Liver (tissue), 9 donors: ENCODE results near the gene AEBP2. TPM values are rescaled to one million over a fixed set of nuclear protein-coding genes. Genes with fewer than 3 reads are reported as not detected.

Experiments used
- DNase-seq: peaks from one replicate; pipeline ENCODE4 v3.0.0-alpha.2; 2017; ENCODE audit warnings: low spot score
- H3K27ac ChIP-seq, 2 donors: one replicate each; pipeline ENCODE4 v1.7.0; 2013; ENCODE audit warnings: inconsistent platforms in 2 of 2, low read length in 2 of 2, control low read depth in 1 of 2, low read depth in 1 of 2, mild to moderate bottlenecking in 1 of 2
- H3K27me3 ChIP-seq, 4 donors: one replicate each; pipeline versions ENCODE4 v1.6.1 to v1.7.0; 2013; ENCODE audit warnings: low read length in 3 of 4, inconsistent platforms in 1 of 4, mild to moderate bottlenecking in 1 of 4, moderate library complexity in 1 of 4; ENCODE audit not compliant: control insufficient read depth in 4 of 4, insufficient read depth in 4 of 4
- H3K36me3 ChIP-seq, 4 donors: one replicate each; pipeline versions ENCODE4 v1.6.1 to v1.7.0; 2013; ENCODE audit warnings: low read length in 3 of 4, mild to moderate bottlenecking in 3 of 4, low read depth in 1 of 4, moderate library complexity in 1 of 4; ENCODE audit not compliant: control insufficient read depth in 4 of 4, insufficient read depth in 3 of 4
- H3K4me1 ChIP-seq, 4 donors: one replicate each; pipeline versions ENCODE4 v1.6.1 to v1.7.0; 2013; ENCODE audit warnings: low read length in 3 of 4, mild to moderate bottlenecking in 3 of 4, moderate library complexity in 1 of 4; ENCODE audit not compliant: control insufficient read depth in 4 of 4, insufficient read depth in 4 of 4
- H3K4me3 ChIP-seq, 3 donors: one replicate each; pipeline versions ENCODE4 v1.6.1 to v1.7.0; 2013; ENCODE audit warnings: low read length in 3 of 3, control low read depth in 1 of 3, low read depth in 1 of 3, mild to moderate bottlenecking in 1 of 3
- H3K9ac ChIP-seq, 2 donors: one replicate each; pipeline ENCODE4 v1.7.0; 2013; ENCODE audit warnings: low read length in 2 of 2, mild to moderate bottlenecking in 2 of 2, moderate library complexity in 2 of 2, control low read depth in 1 of 2, low read depth in 1 of 2
- H3K9me3 ChIP-seq, 4 donors: one replicate each; pipeline versions ENCODE4 v1.6.1 to v1.7.0; 2013; ENCODE audit warnings: low read length in 3 of 4; ENCODE audit not compliant: control insufficient read depth in 4 of 4
- ATF3 ChIP-seq: IDR thresholded peaks from 2 replicates; pipeline ENCODE4 v1.6.1; 2016; ENCODE audit warnings: antibody characterized with exemption
- CTCF ChIP-seq: fragments of 150-350 bp; IDR thresholded peaks from 2 replicates; pipeline ENCODE4 v1.5.1; 2017; ENCODE audit warnings: improper control_type of control experiment, low read depth, low read length; ENCODE audit not compliant: missing input control
- EGR1 ChIP-seq, 2 donors: IDR thresholded peaks; 2 replicates each; pipeline ENCODE4 v1.6.1; 2016 to 2018; ENCODE audit warnings: antibody characterized with exemption in 2 of 2, low read depth in 2 of 2
- FOXA1 ChIP-seq: IDR thresholded peaks from 2 replicates; pipeline ENCODE4 v1.6.1; 2016; ENCODE audit warnings: antibody characterized with exemption
- FOXA2 ChIP-seq: IDR thresholded peaks from 2 replicates; pipeline ENCODE4 v1.6.1; 2016; ENCODE audit warnings: antibody characterized with exemption
- GABPA ChIP-seq, 2 donors: IDR thresholded peaks in 1 of 2; conservative IDR thresholded peaks in 1 of 2; 2 replicates each; pipeline ENCODE4 v1.6.1; 2016; ENCODE audit warnings: antibody characterized with exemption in 2 of 2, mild to moderate bottlenecking in 1 of 2, moderate library complexity in 1 of 2
- HNF4A ChIP-seq, 2 donors: conservative IDR thresholded peaks; 2 replicates each; pipeline ENCODE4 v1.6.1; 2016; ENCODE audit warnings: antibody characterized with exemption in 2 of 2, mild to moderate bottlenecking in 2 of 2
- HNF4G ChIP-seq: IDR thresholded peaks from 2 replicates; pipeline ENCODE4 v1.6.1; 2016; ENCODE audit warnings: antibody characterized with exemption
- JUND ChIP-seq, 2 donors: IDR thresholded peaks; 2 replicates each; pipeline ENCODE4 v1.6.1; 2016; ENCODE audit warnings: antibody characterized with exemption in 2 of 2
- MAX ChIP-seq: IDR thresholded peaks from 2 replicates; pipeline ENCODE4 v1.6.1; 2016; ENCODE audit warnings: antibody characterized with exemption
- NR2F2 ChIP-seq: IDR thresholded peaks from 2 replicates; pipeline ENCODE4 v1.6.1; 2016; ENCODE audit warnings: antibody characterized with exemption
- RAD21 ChIP-seq, 2 donors: IDR thresholded peaks; 2 replicates each; pipeline ENCODE4 v1.6.1; 2016; ENCODE audit warnings: antibody characterized with exemption in 2 of 2, mild to moderate bottlenecking in 2 of 2
- REST ChIP-seq: IDR thresholded peaks from 2 replicates; pipeline ENCODE4 v1.6.1; 2016; ENCODE audit warnings: antibody characterized with exemption, mild to moderate bottlenecking
- RXRA ChIP-seq, 2 donors: IDR thresholded peaks; 2 replicates each; pipeline ENCODE4 v1.6.1; 2017 to 2018; ENCODE audit warnings: antibody characterized with exemption in 2 of 2, mild to moderate bottlenecking in 1 of 2
- SP1 ChIP-seq: IDR thresholded peaks from 2 replicates; pipeline ENCODE4 v1.6.1; 2018; ENCODE audit warnings: antibody characterized with exemption, mild to moderate bottlenecking
- TAF1 ChIP-seq: conservative IDR thresholded peaks from 2 replicates; pipeline ENCODE4 v1.6.1; 2016; ENCODE audit warnings: antibody characterized with exemption, mild to moderate bottlenecking
- WGBS: extraction: QIAGEN DNeasy Blood & Tissue Kit; methylation state at CpG from one replicate; pipeline ENCODE4 v1.1.7; 2013; 5-methylcytosine and 5-hydroxymethylcytosine counted together
- polyA plus RNA-seq, 2 donors: library from polyadenylated mRNA; stranded (reverse) in 1 of 2; unstranded in 1 of 2; fragments of 200-250 nt in 1 of 2; fragments of >200 nt in 1 of 2; fragmentation: Nextera tagmentation in 1 of 2; extraction: Ambion mirVana in 1 of 2; gene quantifications; one replicate each; pipeline versions ENCODE4 v1.2.1 to v1.2.3, GENCODE V29; 2013 to 2015
- total RNA-seq, 2 donors: library from RNA; depleted of rRNA; stranded (reverse); fragments of >200 nt; gene quantifications; one replicate each; pipeline ENCODE4 v1.2.3, GENCODE V29; 2014
- donor health status: healthy.
- donor health status: healthy.
- donor health status: healthy.
- donor health status: healthy.
- donor health status: healthy.

The AEBP2 gene
- total and polyA plus RNA-seq, 4 donors = 4.6 to 18.8 (median 8.9) TPM

GRCh38 chr12:19464192-19464580 is 24.9 kb downstream of the AEBP2 start:
- TF ChIP-seq HNF4G = no peak
- no peak for TF ChIP-seq GABPA (IDR thresholded peaks at IDR 0.05 in 1 of 2, conservative IDR thresholded peaks at IDR 0.05 in 1 of 2)
- TF ChIP-seq EGR1 (IDR thresholded peaks at IDR 0.05; ENCODE audit: low read depth in 2 of 2) = no peak
- TF ChIP-seq TAF1 = no peak
- TF ChIP-seq FOXA2 = no peak
- no peak for TF ChIP-seq RXRA (IDR thresholded peaks at IDR 0.05)
- no peak for TF ChIP-seq REST
- TF ChIP-seq RAD21 (IDR thresholded peaks at IDR 0.05) = no peak
- no peak for TF ChIP-seq JUND (IDR thresholded peaks at IDR 0.05)
- Histone ChIP-seq H3K36me3 (peaks cover 0 to 7% (median 2%) of the 10 kb centered on the region in 4 donors), H3K27ac (no peak overlapping the region), H3K4me1 (peaks cover 0 to 1% (median 0%) of the 10 kb centered on the region in 4 donors), H3K9ac (no peak overlapping the region), H3K4me3 (no peak overlapping the region), H3K9me3 (no peaks in the 10 kb centered on the region), H3K27me3 (no peaks in the 10 kb centered on the region)
- DNase-seq = no peak

GRCh38 chr12:19465711-19466110 is 26.4 kb downstream of the AEBP2 start:
- no peak overlapping the region for H3K27ac ChIP-seq
- DNase-seq = no peak
- H3K36me3 ChIP-seq = peaks cover 0 to 7% (median 2%) of the 10 kb centered on the region in 4 donors
- no peaks in the 10 kb centered on the region for H3K4me1 ChIP-seq
- no peaks in the 10 kb centered on the region for H3K27me3 ChIP-seq
- WGBS = 96% methylated on average over 6 of the region's 6 CpGs
- no peaks in the 10 kb centered on the region for H3K9me3 ChIP-seq
- H3K9ac ChIP-seq = no peak overlapping the region
- TF ChIP-seq SP1 (no peak), JUND (IDR thresholded peaks at IDR 0.05) (no peak), ATF3 (no peak), FOXA1 (no peak), REST (no peak), RAD21 (IDR thresholded peaks at IDR 0.05) (no peak), GABPA (IDR thresholded peaks at IDR 0.05 in 1 of 2, conservative IDR thresholded peaks at IDR 0.05 in 1 of 2) (no peak), EGR1 (IDR thresholded peaks at IDR 0.05; ENCODE audit: low read depth in 2 of 2) (no peak), CTCF (no peak), MAX (no peak), NR2F2 (no peak), HNF4A (conservative IDR thresholded peaks at IDR 0.05) (no peak), FOXA2 (no peak), TAF1 (no peak)
- no peak overlapping the region for H3K4me3 ChIP-seq
